GM19395 (cell line): Measurements from ENCODE around the gene LANCL2.
"Not testable (repeated sequence)": the region's sequence is repeated elsewhere in the genome, so short reads cannot be mapped to it uniquely, and the experiment has no call there.

Experiments
- ATAC-seq: cut with Tn5 transposase; IDR thresholded peaks from one replicate; pipeline ENCODE4 v1.9.1; 2021; ENCODE audit warnings: mild to moderate bottlenecking, moderate library complexity; ENCODE audit not compliant: unreplicated experiment

Gene LANCL2

DNA sequence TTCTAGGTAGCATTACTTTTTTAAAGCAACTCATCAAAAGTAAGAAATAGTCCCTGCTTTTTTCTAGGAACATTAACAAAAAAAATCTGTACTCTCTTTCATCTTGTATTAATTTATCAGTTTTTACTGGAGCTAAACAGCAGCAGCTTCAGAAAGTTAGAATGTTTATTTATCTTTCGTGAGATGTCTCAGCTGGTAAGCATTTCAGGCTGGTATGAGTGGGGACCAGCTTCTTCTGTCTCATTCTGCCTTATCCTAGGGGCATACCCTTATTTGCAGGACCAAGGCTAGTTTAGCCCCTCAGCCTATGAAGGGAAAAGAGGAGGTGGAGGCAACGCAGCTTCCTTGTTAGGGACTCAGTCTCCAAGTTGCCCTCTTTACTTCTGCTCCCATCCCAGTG is 35.1 kb downstream of the LANCL2 start:
- ATAC-seq, result no peak

DNA sequence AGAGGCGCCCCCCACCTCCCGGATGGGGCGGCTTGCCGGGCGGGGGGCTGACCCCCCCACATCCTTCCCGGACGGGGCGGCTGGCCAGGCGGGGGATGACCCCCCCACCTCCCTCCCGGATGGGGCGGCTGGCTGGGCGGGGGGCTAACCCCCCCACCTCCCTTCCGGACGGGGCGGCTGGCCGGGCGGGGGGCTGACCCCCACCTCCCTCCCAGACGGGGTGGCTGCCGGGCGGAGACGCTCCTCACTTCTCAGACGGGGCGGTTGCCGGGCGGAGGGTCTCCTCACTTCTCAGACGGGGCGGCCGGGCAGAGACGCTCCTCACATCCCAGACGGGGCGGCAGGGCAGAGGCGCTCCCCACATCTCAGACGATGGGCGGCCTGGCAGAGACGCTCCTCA is 37.4 kb downstream of the LANCL2 start:
- ATAC-seq, result not testable (repeated sequence)

DNA sequence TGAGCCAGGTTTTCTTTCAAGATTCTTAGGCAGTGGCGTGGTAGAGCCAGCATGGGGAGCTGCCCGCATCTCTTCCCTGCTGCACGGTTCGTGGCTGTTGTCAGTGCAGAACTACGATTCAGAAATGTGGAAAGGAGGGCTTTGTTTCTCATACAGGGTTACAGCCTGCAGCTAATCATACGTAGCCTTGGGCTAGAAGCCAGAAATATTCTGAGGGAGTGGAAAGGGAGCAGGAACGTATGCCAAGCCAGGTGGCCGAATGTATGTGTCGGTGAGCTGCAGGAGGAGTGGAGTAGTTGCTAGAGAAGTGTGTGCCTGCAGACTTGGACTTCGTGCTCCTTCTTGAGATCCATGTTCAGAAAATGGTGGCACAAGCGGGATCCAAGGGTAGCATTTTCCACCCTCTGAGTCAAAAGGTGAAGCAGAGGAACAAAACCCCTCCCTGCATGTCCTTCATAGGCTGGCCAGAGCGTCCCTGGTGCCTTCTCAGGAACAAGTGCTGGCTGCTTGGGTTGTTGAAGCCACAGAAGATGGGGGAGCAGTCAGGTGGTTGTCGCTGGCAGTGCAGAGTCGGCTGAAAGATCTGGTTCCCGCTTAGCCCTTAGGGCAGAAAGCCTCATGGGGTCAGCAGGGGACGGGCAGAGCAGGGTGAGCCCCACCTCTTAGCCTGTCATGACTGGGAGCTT is 40.9 kb downstream of the LANCL2 start:
- no peak for ATAC-seq

DNA sequence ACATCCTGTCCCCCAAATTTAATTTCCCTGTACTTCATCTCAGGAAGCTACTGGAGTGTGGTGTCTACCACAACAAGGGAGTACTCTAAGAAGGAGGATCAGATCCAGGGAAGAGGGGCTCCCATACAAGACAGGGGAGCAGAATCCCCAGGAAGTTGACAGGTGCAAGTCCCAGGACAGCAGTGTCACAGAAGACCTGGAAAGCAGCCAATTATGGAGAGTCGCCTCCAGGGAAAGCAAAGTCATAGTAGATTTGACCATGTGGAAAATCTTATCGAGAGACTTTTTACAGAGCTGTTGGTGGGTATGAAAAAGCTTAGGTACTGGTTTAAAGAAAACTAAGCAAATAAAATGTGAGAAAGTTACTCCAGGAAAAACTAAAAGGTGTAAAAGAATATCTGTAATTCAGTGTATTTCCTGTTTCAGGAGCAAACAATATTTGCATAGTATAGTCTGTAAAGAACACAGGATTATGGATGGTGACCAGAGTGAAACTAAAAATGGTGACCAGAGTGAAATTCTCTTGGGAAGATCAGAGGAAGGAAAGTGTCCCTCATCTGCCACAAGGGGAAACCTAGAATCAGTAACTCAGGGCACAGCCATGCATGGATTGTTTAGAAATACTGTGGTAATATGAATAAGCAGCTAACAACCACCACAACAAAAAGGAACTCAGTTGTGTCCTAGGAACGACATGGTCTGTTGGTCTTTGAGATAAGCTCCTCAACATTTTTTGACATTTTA is 44.5 kb downstream of the LANCL2 start:
- ATAC-seq, result peak; percentile 56

DNA sequence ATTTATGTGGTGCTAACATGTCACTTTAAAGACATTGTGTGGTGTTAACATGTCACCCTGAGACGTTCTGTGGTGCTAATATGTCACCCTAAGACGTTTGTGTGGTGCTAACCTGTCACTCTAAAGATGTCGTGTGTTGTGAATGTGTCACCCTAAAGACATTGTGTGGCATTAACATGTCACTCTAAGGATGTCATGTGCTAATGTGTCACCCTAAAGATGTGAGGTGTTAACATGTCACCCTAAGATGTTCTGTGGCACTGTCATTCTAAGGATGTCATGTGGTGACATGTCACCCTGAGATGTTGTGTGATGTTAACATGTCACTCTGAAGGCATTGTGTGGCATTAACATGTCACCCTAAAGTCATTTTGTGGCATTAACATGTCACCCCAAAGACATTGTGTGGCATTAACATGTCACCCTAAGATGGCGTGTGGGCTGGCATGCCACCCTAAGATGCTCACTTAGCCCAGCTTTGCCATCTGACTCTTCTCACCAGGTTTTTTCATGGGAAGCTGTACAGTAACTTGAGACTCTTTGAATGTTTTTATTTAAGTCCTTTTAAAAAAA is 45.6 kb downstream of the LANCL2 start:
- no peak for ATAC-seq

DNA sequence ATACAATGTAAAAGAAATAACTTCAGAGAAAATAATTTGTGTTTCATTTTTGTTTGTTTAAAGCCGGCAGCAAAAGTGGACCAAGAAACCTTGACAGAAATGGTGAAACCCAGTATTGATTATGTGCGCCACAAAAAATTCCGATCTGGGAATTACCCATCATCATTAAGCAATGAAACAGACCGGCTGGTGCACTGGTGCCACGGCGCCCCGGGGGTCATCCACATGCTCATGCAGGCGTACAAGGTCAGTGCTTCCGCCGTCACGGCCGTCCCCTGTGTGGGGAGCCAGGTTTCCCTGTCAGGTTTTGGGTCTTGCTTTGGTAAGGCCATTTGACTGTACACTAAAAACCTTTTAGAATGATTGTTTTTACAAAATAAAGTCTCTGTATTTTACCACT is 46.7 kb downstream of the LANCL2 start:
- no peak for ATAC-seq

DNA sequence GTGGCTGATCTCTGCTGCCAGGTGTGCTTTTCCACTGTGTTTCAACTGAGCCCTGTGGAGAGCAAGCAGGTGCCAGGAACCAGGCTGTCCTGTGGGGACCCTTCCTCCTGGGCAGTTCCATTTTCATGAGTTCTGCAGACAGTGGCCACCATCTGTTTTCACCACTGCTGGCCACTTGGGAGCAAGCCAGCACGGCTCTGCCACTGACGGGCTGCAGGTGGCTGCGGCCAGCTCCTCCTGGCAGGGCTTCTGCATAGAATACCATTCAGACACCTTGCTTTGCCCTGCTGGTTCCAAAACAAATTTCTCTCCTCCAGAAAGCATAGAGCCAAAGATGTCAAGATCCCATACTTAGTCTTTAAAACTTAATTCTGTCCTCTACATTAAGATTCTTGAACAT is 48.3 kb downstream of the LANCL2 start:
- no peak for ATAC-seq

DNA sequence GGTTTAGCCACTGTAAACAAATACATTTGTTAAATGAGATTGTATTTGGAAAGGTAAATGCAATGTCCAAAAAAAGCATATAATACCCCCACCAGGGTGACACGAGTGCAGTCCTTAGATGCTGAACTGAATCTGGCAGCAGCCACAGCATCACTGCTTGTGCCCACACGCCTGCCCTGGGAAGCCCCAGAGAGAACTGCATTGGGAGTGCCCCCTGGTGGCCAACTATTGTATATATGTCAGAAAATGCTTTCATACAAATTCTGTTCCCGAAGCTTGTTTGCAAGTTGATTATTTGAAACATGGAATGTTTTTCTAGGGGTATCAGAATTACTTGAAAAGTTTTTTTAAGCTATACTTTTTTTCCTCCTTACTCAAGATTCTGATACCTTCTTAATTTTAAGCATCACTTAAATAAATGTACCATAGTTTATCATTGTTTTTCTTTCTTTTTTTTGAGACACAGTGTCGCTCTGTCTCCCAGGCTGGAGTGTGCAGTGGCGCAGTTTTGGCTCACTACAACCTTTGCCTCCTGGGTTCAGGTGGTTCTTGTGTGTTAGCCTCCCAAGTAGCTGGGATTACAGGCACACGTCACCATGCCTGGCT is 50.1 kb downstream of the LANCL2 start:
- peak; percentile 85 for ATAC-seq

DNA sequence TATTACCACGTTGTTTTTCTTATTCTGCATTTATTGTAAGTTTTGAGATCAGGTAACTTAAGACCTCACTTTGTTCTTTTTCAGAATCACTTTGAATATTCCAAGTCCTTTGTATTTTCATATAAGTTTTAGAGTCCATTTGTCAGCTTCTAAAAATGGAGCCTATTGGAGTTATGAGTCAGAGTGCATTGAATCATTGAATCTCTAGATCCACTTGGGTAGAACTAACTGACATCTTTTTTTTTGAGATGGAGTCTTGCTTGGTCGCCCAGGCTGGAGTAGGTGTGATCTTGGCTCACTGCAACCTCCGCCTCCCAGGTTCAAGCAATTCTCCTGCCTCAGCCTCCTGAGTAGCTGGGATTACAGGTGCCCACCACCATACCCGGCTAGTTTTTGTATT is 52.3 kb downstream of the LANCL2 start:
- not testable (repeated sequence) for ATAC-seq

DNA sequence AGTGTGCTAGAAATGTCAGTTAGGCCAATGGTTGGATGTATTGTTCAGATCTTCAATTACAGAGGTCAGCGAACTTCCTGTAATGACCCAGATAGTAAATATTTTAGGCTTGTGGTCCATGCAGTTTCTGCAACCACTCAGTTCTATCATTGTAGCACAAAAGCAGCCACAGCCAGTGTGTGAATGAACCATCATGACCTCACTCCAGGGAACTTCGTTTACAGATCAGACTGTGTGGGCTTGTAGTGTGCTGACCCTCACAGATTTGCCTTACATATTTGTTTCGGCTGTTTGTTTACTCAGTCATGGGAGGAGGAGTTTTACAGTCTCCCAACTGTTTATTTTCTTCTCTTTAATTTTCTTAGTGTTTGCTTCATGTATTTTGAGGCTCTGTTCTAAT is 55.4 kb downstream of the LANCL2 start:
- no peak for ATAC-seq

DNA sequence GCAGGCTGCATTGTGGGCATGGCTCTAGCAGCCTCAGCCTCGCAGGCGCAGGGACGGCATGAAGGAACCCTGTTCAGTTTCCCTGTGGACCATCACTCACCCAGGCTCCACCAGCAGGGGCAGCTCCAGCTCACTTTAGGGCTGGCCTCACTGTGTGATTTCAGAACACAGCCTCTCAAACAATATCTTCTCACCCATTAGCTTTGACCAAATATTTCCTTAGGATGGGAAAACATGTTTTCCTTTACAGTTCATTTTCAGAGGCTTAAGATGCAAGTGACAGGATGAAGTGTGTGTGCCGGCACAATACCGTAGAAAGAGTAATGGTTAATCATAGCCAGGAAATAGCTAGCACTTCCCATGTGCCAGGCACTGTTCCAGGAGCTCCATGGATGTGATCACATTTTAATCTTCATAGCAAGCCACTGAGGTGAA is 58.2 kb downstream of the LANCL2 start:
- no peak for ATAC-seq

DNA sequence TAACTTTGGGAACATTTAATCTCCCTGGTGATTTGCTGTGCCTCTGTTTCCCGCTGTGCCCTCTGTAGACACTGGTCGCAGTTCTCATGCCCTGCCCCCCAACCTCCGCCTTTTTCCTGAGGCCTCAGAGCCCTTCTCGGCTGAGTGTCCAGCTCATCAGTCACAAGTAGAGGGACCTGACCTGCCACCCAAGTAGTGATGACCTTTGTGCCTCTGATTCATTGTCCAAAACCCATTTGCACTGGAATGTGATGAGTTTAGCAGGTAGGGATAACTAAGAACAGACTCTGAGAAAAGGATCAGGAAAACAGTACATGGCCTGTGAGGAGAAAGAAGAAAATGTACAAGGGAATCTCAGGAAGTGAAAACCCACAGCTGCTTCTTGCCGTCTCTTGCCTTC is 58.8 kb downstream of the LANCL2 start:
- no peak for ATAC-seq

DNA sequence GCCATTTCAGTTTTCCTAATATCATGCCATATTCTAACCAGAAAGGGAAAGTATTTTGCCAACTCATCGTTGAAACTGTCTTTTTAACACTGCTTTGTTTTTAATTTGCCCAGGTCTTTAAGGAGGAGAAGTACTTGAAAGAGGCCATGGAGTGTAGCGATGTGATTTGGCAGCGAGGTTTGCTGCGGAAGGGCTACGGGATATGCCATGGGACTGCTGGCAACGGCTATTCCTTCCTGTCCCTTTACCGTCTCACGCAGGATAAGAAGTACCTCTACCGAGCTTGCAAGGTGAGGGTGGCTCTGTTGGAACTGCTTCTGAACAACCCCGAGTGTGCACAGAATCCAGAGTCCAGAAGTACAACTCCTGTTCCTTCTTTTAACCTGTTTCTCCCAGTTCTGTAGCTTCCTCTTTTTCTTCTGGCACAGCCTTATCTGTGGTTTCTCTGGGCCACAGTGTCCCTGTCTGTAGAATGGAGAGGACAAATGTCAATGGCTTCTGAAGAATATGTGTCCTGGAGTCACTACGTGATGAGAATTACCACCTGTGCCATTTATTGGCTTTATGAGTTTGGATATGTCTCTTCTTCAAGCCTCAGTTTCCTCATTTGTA is 60.1 kb downstream of the LANCL2 start:
- ATAC-seq, result no peak

DNA sequence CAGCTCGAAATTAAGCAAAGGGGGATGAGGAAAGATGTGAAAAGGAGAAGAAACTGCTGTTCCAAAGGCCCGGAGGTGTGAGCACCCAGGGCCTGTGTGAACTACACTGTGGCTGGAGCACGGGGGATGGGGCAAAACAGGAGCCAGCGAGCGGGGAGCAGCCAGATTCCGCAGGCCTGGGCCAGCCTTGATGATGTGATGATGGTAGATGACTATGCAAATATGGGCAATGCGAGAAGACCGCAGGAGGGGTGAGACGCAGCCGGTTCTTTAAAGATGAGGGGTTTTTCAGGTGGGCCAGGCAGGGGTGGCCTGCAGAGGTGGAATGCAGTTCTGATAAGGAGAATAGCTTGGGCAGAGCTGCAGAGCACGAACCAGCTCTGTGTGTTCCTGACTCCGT is 61.5 kb downstream of the LANCL2 start:
- ATAC-seq, result no peak

DNA sequence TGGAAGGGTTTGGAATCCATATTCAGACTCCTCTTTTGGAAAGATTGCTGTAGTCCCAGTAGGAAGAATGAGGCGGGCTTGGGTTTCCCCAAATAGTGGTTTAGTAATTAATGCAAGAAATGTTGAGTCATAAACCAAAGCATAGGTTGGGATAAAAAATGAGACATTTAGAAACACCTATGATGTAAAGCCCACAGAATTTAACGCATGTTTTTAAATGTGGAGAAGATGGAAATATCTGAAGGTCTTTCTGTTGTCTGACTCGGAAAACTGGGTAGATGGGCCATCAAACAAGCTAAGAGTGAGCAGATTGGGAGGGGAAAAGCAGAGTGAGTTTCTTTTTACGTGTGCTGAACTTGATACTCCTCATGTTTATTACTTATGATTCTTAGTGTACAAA is 62.2 kb downstream of the LANCL2 start:
- ATAC-seq, result no peak

DNA sequence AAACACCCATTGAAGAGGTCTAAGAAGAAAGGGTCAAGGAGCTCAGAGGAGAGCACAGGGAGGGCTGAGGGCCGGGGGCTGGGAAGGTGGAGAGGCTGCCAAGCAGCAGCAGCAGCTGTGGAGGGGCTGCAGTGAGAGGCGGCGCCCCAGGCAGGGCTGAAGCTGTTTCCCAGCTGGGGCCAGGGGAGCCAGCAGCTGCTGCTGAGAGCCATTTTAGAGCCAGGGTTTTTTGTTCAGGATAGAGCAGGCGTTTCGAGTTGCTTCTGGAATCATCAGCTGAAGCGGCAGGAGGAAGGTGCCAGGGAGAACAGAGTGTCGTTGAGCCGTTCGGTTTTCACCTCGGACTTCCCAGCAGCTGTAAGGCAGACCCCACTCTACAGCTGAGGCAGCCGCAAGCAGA is 62.7 kb downstream of the LANCL2 start:
- ATAC-seq, result no peak

DNA sequence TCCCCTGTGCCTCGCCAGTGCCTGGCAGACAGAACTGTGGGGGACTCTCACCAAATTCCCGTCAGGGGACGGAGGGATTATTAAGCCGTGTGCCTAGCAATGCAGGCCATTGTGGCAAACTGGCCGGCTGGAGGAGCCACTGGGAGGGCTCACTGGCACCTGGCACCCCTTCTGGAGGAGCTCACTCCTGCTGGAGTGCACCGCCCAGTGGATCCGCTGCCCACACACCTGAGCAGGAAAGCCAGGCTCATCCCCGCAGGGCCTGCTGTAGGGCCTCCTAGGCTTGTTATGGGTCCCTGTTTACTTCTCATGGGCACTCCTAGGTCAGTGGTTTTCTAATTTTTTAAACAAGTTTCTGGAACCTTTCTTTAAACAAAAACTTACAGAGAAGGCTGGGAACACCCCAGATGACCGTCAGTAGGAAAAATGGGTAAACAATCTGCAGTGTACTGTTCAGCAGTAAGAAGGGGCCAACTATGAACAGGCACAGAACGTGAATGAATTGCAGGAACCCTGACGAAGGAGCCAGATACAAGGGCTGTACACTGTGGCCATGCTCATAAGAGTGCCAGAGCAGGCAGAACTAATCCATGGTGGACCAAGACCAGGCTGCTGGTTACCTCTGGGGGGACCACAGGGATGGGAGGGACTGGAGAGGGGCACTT is 64.8 kb downstream of the LANCL2 start:
- ATAC-seq, result no peak

DNA sequence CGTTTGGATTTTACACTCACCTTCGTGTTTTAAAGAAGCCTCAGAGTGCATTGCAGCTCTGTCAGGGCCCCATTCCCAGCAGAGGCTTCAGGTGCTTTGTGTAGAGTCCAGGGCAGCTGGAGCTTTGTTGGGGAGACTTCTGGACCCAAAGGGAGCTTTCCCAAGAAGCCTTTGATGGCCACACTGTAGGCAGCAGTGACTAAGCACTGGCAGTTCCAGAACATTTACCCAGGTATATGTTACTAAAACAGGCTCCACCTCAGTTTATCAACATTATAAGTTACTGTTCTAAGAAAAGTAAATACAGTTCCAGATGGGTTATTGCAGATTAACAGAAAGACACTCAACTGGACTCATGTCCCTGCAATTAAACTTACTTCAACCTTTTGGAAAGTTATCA is 66.8 kb downstream of the LANCL2 start:
- no peak for ATAC-seq

DNA sequence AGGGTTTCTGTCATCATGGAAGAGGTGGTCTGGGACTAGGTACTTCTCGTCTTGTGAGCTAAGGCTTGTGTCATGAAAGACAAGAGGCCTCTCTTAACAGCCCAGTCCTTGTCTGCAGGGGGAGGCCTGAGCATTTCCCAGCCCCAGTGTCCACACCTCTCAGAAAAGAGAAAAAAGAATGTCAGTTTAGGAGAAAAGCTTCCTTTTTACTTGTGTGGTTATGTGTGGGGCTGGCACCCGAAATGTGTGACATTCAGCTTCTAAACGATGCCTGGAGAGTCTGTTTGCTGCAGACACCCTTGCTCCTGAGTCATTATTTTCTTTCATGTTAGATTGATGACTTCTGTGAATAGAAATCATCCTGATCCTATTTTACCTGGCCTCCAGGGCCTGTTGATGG is 67.4 kb downstream of the LANCL2 start:
- ATAC-seq, result no peak

DNA sequence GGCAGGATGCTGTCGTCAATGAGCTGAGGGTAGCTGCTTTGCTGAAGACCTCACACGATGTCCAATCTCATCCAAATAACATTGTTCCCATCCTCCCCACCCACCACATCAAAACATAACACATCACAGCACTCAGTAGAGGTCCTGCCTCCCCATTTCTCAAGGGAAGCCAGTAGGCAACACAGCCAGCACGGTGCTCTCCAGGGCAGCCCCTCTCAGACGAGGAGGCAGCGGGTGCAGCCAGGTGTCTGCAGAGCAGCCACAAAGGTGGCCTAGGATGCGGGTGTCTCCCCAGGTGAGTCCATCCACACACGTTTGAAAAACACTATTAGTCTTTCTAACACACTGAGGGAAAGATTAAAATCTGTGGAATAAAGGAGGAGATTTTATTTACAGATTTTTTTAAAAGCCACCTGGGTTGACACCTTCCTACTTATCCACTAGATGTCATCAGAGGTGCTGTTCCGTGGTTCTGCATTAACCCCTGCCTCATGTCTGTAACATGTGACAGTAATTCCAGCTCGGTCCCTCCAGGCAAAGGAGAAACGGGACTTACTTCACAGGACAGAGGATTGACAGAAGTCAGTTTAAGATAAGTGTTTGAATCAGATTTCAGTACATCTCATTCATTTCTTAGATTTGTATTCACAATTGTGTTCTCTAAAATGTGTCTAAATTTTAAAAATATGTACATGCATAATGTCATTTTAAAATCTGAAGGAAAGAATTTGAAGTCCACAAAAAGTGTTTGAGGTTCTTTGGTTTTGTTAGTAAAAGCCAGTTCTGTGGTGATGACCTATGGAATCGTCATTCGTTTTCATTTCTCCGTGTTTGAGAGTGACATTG is 68.0 kb downstream of the LANCL2 start:
- ATAC-seq, result peak; percentile 81
